ENCODE results near the gene ID3.
A peak's percentile ranks its signal among the peaks of the same experiment; 100 is the strongest.

ID3 gene

DNA sequence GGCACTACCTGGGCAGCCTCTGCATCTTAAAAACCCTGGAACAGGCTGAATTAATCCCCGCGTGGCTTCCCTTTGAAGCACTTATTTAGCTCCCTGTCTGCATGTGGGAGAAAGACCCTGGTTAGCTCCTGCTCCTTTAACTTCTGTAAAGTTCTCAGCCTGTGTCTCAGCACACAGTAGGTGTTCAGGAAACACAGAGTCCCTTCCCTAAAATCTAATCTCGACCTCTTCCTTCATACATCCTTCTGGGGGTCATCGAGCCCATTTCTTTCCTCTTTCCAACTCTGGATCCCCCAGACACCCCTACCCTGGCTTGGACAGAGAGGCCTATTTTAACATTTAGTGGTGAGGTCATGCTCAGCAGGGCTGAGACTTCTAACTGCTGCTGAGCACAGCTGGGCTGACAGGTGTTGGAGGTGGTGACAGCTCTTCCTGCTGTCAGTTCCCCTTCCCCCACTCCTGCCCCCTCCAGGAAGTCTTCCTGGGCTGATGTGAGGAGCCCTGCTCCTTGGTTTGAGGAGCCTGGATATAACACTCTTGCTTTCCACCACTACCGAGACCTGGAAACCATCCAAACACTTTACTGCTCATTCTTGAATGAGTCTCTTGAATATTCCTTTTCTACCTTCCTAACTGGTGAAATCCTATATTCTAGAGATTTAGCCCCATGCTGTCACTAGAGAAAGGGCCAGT is 33.6 kb downstream of the ID3 start:
- DNase-seq: no peak

DNA sequence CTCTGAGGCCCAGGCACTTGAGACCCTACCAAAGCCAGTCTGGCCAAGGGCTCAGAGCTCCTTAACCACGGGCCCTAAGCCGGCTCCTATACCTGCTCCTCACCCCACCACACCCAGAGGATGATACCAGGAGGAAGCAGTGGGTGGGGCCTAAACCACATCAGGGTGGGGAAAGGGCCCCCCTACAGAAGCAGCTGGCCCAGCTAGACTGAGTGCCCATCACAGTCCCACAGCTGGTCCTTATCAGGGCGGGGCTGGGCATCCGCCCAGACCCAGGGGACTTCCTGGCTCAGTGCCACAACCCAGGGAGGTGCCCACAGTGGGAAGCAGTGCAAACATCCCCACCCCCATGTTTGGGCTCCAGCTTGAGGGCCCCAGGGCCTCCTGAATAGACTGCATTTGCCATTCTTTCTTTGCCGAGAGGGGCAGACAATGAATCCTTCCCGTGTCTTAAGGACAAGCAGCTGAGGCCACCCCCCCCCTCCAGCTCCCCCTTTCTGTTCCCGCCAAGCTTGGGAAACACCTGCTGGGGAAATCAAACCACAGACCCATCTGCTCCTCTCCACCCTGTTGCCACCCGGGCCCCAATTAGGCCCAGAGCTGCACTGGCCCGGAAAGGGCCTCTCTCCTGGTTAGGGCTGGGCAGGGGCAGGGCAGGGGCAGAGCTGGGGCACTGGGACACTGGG is 34.4 kb downstream of the ID3 start:
- DNase-seq: peak; percentile 21

DNA sequence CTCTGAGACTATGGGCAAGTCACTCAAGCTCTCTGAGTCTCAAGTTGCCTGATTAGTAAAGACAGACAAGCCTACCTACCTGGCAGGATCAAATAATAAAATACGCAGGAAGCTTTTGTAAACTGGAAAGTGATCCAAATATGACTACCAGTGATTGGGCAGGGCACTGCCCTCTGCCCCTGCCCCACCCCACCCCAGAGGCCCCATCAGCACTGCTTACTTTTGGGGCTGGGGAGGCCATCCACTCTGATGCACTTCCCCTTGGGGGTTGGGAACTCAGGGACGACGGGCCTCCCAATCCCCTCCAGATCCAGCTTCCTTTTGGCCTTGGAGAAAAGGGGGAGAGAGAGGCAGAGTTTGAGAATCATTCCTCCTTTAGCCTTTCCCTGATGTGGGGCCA is 35.1 kb downstream of the ID3 start:
- DNase-seq: no peak

DNA sequence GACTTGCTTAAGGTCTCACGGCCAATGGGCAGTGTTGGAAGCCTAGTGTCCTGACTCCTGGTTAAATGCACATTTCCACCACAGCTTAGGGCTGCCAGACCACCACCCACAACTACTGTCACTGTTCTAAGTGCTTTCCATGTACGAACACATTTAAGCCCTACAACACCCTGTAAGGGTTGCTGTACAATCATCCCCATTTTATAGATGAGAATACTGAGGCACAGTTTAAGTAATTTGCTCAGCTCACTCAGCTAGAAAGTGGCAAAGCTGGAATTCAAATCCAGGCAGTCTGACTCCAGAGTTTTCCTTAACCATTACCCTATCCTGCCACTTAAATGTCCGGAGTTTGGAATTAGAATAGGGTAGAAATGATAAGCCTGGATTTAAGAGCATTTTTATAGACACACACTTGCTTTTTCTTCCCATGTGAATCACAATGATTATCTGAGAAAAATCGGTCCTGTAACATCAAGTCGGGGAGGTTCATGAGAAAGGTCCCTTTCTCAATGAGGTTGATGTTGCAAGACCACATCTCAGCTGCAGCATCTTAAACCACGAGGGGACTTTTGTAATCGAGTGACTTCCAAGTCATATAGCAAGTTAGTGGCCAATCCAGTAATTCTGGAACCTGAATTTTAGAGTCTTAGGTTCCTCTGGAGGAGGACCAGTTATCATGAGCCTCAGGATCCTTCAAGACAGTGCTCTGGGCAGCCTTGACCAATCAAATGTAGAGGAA is 36.9 kb downstream of the ID3 start:
- DNase-seq: no peak

DNA sequence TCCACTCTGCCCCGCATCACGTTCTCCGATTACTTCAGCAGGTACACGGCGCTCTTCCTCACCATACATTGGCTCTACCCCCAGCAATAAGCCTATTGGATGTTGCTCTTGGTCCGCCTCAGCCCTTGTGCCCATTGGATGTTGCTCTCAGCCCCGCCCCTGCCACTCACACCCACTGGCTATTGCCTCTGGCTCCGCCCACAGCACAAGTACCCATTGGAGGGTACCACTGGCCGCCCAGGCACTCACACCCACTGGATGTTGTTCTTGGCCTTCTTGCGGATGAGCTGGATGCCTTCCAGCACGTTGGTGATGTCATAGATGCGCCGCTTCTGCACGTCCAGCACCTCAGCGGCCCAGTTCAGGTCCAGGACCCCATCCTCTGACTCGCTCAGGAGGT is 37.7 kb downstream of the ID3 start:
- DNase-seq: no peak

DNA sequence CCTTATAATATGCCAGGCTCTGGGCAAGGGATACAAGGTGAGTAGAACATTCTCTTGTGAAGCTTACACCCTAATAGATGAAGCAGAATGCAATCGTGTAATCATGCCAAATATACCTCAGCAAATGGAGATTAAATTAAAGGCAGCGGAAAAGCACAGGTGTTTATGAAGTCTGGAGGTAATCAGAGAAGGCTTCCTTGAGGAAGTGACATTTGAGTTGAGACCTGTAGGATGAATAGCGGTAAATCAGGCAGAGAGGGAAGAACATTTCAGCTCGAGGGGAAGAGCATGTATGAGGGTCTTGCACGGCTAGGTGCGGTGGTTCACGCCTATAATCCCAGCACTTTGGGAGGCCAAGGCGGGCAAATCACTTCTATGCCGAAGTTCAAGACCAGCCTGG is 41.7 kb downstream of the ID3 start:
- DNase-seq: no peak

DNA sequence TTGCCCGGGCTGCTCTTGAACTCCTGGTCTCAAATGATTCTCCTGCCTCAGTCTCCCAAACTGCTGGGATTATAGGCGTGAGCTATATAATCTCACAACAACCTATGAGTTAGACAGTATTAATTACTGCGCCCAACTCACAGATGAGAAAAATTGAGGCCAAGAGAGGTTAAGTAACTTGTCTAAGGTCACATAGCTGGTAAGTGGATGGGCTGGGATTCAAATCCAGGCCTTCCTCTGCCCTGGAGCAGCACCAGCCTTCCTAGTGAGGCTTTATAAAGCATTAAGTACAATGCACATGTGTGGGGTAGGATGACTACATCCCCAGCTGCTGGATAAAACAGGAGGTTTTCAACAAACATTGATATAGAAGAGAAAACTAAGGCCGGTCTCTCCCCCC is 43.4 kb downstream of the ID3 start:
- DNase-seq: no peak

DNA sequence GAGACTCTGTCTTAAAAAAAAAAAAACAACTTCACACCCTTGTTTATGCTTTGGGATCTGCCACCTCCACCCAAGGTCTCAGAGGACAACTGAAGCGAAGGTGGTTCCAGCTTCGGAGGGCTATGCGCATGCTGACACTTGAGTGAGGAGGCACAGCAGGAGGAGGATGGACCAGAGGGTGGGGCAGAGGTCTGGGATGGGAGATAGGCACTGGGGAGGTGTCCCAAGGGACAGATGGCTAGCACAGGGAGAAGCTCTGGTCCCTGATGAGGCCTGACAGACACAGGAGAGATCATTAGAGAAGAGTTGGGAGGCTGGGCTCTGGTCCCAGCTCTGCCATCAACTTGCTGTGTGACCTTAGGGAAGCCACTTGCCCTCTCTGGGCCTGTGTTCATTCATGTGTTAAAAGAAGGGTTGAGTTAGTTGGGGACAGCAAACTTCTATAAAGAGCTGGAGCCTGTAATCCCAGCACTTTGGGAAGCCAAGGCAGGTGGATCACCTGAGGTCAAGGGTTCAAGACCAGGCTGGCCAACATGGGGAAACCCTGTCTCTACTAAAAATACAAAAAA is 45.1 kb downstream of the ID3 start:
- no peak for DNase-seq

DNA sequence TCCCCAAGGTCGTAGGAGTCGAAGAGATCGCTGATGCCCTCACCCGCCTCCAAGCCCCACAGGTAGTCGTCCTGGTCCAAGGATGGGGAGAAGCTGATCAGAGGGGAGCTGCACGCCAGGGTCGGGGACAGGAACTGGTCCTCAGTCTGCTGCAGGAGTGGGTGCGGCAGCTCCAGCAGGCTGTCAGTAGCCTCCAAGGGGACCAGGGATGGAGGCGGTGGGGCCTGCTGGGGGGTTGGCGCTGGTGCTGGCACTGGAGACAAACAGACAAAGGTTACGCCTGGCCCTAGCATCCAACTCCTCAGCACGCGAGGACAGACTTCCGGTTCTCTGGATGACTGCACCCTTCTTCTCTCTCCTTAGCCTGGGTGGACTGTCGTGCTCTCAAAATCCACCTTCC is 49.4 kb downstream of the ID3 start:
- DNase-seq: no peak

Measured in T-helper 9 cell (primary cell).